ENCODE data around the gene MRPL36.

Gene MRPL36

DNA sequence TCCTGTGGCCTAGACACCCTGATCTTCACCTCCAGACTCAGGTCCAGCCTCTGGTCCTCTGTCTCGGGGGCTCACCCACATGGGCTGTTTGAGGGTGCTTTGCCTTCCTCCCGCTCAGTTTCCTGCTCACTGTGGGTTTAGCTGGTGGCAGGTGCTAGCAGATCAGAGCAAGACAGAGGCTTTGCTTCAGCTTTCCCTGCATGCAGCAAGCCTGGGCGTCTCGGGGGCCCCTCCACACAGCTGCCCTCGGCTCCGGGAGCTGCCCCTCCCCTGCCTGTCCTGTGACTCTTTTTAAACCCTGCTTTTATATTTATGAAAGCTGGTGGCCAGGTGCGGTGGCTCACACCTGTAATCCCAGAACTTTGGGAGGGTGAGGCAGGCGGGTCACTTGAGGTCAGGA, 14.6 kb downstream of the MRPL36 start:
- peaks cover 11% of the 10 kb centered on the region for H3K4me1 ChIP-seq (ENCODE audit: low read depth, poor library complexity, severe bottlenecking)
- no peaks in the 10 kb centered on the region for H3K79me2 ChIP-seq (ENCODE audit: insufficient read depth, low read depth)
- H4K20me1 ChIP-seq (ENCODE audit: insufficient read depth), result no peaks in the 10 kb centered on the region
- TF ChIP-seq CTCF (conservative IDR thresholded peaks at IDR 0.05; ENCODE audit: low read depth, low read length), result no peak
- no peak overlapping the region for H3K4me3 ChIP-seq (IDR thresholded peaks at IDR 0.05; ENCODE audit: insufficient read depth, low read depth, low read length)
- no peaks in the 10 kb centered on the region for H3K36me3 ChIP-seq (ENCODE audit: insufficient read depth)
- no peak overlapping the region for H3K4me2 ChIP-seq
- no peak overlapping the region for H3K27ac ChIP-seq
- no peak overlapping the region for H2AFZ ChIP-seq (ENCODE audit: low read depth)
- H3K9ac ChIP-seq, result no peak overlapping the region
- H3K27me3 ChIP-seq (ENCODE audit: insufficient read depth, low read depth), result no peaks in the 10 kb centered on the region

- Histone ChIP-seq H3K79me2 (ENCODE audit: insufficient read depth, low read depth) (no peaks in the 10 kb centered on the region), H3K4me1 (ENCODE audit: low read depth, poor library complexity, severe bottlenecking) (peaks cover 5% of the 10 kb centered on the region), H4K20me1 (ENCODE audit: insufficient read depth) (no peaks in the 10 kb centered on the region), H3K9ac (no peak overlapping the region), H3K36me3 (ENCODE audit: insufficient read depth) (no peaks in the 10 kb centered on the region), H3K4me3 (IDR thresholded peaks at IDR 0.05; ENCODE audit: insufficient read depth, low read depth, low read length) (no peak overlapping the region), H3K27ac (no peak overlapping the region), H3K4me2 (no peak overlapping the region), H2AFZ (ENCODE audit: low read depth) (no peak overlapping the region), H3K27me3 (ENCODE audit: insufficient read depth, low read depth) (no peaks in the 10 kb centered on the region)
- TF ChIP-seq CTCF (conservative IDR thresholded peaks at IDR 0.05; ENCODE audit: low read depth, low read length), result no peak
Measured at GRCh38 chr5:1784197-1785050, 15.2 kb downstream of the MRPL36 start.

GRCh38 chr5:1783216-1783554, 16.5 kb downstream of the MRPL36 start:
- no peaks in the 10 kb centered on the region for H3K36me3 ChIP-seq (ENCODE audit: insufficient read depth)
- no peak overlapping the region for H2AFZ ChIP-seq (ENCODE audit: low read depth)
- H3K27ac ChIP-seq, result no peak overlapping the region
- H3K27me3 ChIP-seq (ENCODE audit: insufficient read depth, low read depth), result no peaks in the 10 kb centered on the region
- H3K9ac ChIP-seq, result no peak overlapping the region
- H3K4me1 ChIP-seq (ENCODE audit: low read depth, poor library complexity, severe bottlenecking), result no peaks in the 10 kb centered on the region
- H3K79me2 ChIP-seq (ENCODE audit: insufficient read depth, low read depth), result no peaks in the 10 kb centered on the region
- H3K4me2 ChIP-seq, result no peak overlapping the region
- H4K20me1 ChIP-seq (ENCODE audit: insufficient read depth), result no peaks in the 10 kb centered on the region
- no peak for TF ChIP-seq CTCF (conservative IDR thresholded peaks at IDR 0.05; ENCODE audit: low read depth, low read length)
- H3K4me3 ChIP-seq (IDR thresholded peaks at IDR 0.05; ENCODE audit: insufficient read depth, low read depth, low read length), result no peak overlapping the region

- Histone ChIP-seq H3K79me2 (ENCODE audit: insufficient read depth, low read depth) (no peaks in the 10 kb centered on the region), H3K27me3 (ENCODE audit: insufficient read depth, low read depth) (no peaks in the 10 kb centered on the region), H3K36me3 (ENCODE audit: insufficient read depth) (no peaks in the 10 kb centered on the region), H2AFZ (ENCODE audit: low read depth) (no peak overlapping the region), H3K4me3 (IDR thresholded peaks at IDR 0.05; ENCODE audit: insufficient read depth, low read depth, low read length) (no peak overlapping the region), H3K4me1 (ENCODE audit: low read depth, poor library complexity, severe bottlenecking) (no peaks in the 10 kb centered on the region), H4K20me1 (ENCODE audit: insufficient read depth) (no peaks in the 10 kb centered on the region), H3K4me2 (no peak overlapping the region), H3K27ac (no peak overlapping the region), H3K9ac (no peak overlapping the region)
- no peak for TF ChIP-seq CTCF (conservative IDR thresholded peaks at IDR 0.05; ENCODE audit: low read depth, low read length)
Measured at GRCh38 chr5:1782385-1783215, 17.0 kb downstream of the MRPL36 start.
